ENCODE data around the gene TMEM126A. TPM values are rescaled to one million over a fixed set of nuclear protein-coding genes. Genes with fewer than 3 reads are reported as not detected.
A peak's percentile ranks its signal among the peaks of the same experiment; 100 is the strongest.

The TMEM126A gene
- total and polyA plus RNA-seq, 2 experiments from 2014 or later = 22.9 to 69.8 TPM

DNA sequence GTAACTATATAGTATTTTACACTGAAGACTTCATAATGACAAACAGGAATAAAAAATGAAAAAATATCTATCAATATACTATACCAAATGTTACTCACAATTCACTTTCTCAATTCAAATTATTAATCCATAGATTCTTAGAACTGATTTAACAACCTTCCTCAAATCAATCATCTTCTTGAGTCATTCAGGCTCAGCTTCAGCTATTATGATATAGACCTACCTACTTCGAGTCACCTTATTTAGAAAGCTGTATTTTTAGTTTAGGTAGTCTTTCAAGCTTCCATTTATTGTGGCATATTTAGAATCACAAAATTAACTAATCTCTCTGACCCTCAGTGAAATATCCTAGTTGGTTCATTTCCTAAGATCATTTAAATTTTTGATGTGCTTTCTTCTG is 9.0 kb downstream of the TMEM126A start:
- H3K9me3 ChIP-seq (ENCODE audit: low read depth) = no peaks in the 10 kb centered on the region
- in situ Hi-C loops (cut with MboI) = no loop called here
- H3F3A ChIP-seq (ENCODE audit: insufficient read depth) = peaks cover 73% of the 10 kb centered on the region
- H3K36me3 ChIP-seq (ENCODE audit: low read depth) = peaks cover 71% of the 10 kb centered on the region
- no peak overlapping the region for H3K4me3 ChIP-seq
- H3K27me3 ChIP-seq (replicated peaks; ENCODE audit: insufficient read depth) = no peaks in the 10 kb centered on the region
- WGBS, 2 experiments (ENCODE audit: low coverage in 1 of 2, low lambda C conversion rate in 2 of 2, missing lambda C conversion rate in 2 of 2) = 95 to 97% methylated on average over 1 of the region's 1 CpG
- peaks cover 88% of the 10 kb centered on the region for H3K79me2 ChIP-seq (ENCODE audit: insufficient read depth)
- H3K9ac ChIP-seq = no peak overlapping the region
- H3K9me2 ChIP-seq (ENCODE audit: insufficient read depth) = no peaks in the 10 kb centered on the region
- TF ChIP-seq EZH2 (IDR thresholded peaks at IDR 0.05; ENCODE audit: insufficient read depth, poor library complexity, severe bottlenecking) (no peak), EZH2phosphoT487 (IDR thresholded peaks at IDR 0.05; ENCODE audit: insufficient read depth, low read depth) (no peak)
- no peak overlapping the region for H2AFZ ChIP-seq
- no peak overlapping the region for H3K27ac ChIP-seq
- H3K4me1 ChIP-seq (ENCODE audit: insufficient read depth) = peaks cover 41% of the 10 kb centered on the region
- H3K4me2 ChIP-seq (ENCODE audit: unreplicated experiment) = no peak overlapping the region
- DNase-seq = no peak
- peaks cover 9% of the 10 kb centered on the region; the same call in 1 of the 2 replicates for H4K20me1 ChIP-seq (ENCODE audit: insufficient read depth)

DNA sequence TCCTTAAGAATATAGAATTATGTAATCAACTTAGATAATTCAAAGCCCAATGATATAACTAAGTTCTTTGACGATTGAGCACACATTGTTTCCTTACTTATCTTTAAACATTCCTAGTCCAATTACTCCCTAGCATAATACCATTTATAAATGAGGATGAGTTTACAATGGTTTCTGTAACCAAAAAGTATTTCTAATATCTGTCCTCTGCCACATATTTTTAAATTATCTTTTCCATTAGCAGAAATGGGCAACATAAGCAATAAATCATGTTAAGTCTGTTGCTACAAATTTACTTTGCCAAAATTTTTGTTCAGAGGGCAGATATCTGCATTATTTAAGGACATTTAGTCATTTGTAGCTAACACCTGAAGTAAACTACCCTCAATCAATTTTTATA is 10.4 kb downstream of the TMEM126A start:
- no peaks in the 10 kb centered on the region for H3K9me3 ChIP-seq (ENCODE audit: low read depth)
- peaks cover 43% of the 10 kb centered on the region for H3K4me1 ChIP-seq (ENCODE audit: insufficient read depth)
- in situ Hi-C loops (cut with MboI) = no loop called here
- H3K9me2 ChIP-seq (ENCODE audit: insufficient read depth) = no peaks in the 10 kb centered on the region
- H3K79me2 ChIP-seq (ENCODE audit: insufficient read depth) = peaks cover 98% of the 10 kb centered on the region
- H3K4me2 ChIP-seq (ENCODE audit: unreplicated experiment) = no peak overlapping the region
- H3K27ac ChIP-seq = no peak overlapping the region
- no peak for TF ChIP-seq EZH2phosphoT487 (IDR thresholded peaks at IDR 0.05; ENCODE audit: insufficient read depth, low read depth)
- TF ChIP-seq EZH2 (IDR thresholded peaks at IDR 0.05; ENCODE audit: insufficient read depth, poor library complexity, severe bottlenecking) = no peak
- no peak overlapping the region for H2AFZ ChIP-seq
- peaks cover 63% of the 10 kb centered on the region for H3F3A ChIP-seq (ENCODE audit: insufficient read depth)
- H3K4me3 ChIP-seq = no peak overlapping the region
- peaks cover 68% of the 10 kb centered on the region for H3K36me3 ChIP-seq (ENCODE audit: low read depth)
- no peak overlapping the region for H3K9ac ChIP-seq
- DNase-seq = no peak
- H4K20me1 ChIP-seq (ENCODE audit: insufficient read depth) = peaks cover 14% of the 10 kb centered on the region; the same call in 1 of the 2 replicates
- 87 to 91% methylated on average over 1 of the region's 1 CpG for WGBS, 2 experiments (ENCODE audit: low coverage in 1 of 2, low lambda C conversion rate in 2 of 2, missing lambda C conversion rate in 2 of 2)
- H3K27me3 ChIP-seq (replicated peaks; ENCODE audit: insufficient read depth) = no peaks in the 10 kb centered on the region

DNA sequence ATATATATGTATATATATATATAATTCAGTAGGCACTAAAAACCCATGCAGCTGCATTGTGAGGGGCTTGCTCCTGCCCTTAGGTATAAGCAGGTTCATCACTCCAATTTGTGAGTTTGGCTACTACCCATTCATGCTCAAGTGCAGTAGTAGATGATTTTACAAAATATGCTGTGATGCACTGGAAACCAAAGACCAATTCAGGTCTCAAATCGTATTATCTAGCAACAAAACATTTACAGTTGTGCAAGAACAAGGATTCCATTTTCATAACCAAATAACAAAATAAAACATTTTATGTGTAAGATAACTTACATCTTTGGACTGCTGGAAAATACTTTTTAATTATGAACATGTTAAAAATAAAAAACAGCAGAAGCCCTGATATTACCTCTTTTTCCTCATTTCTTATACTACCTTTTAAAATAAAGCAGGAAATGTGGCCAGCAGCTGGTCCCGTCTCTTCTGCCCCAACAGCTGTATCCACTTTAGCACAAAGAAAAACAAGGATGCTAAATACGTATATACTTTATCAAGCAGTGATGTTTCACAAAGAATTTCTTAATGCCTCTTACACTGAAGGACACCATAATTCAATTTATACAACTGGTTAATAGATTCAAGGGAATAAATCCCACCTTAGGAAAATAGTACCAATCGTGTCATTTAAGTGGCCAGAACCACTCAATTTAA is 14.4 kb downstream of the TMEM126A start:
- in situ Hi-C loops (cut with MboI) = no loop called here
- Histone ChIP-seq H3K9me2 (ENCODE audit: insufficient read depth) (no peaks in the 10 kb centered on the region), H3F3A (ENCODE audit: insufficient read depth) (peaks cover 31% of the 10 kb centered on the region), H3K27ac (peak overlapping the region; percentile 99), H3K4me2 (ENCODE audit: unreplicated experiment) (peak overlapping the region; percentile 96), H3K36me3 (ENCODE audit: low read depth) (peaks cover 43% of the 10 kb centered on the region), H3K9ac (peak overlapping the region; percentile 99), H4K20me1 (ENCODE audit: insufficient read depth) (peaks cover 16% of the 10 kb centered on the region; the same call in 1 of the 2 replicates), H3K27me3 (replicated peaks; ENCODE audit: insufficient read depth) (no peaks in the 10 kb centered on the region), H2AFZ (no peak overlapping the region), H3K4me1 (ENCODE audit: insufficient read depth) (peaks cover 43% of the 10 kb centered on the region), H3K9me3 (ENCODE audit: low read depth) (no peaks in the 10 kb centered on the region), H3K79me2 (ENCODE audit: insufficient read depth) (peaks cover 77% of the 10 kb centered on the region), H3K4me3 (peak overlapping the region; percentile 87)
- peak; percentile 60 for DNase-seq
- no peak for TF ChIP-seq EZH2phosphoT487 (IDR thresholded peaks at IDR 0.05; ENCODE audit: insufficient read depth, low read depth)
- no peak for TF ChIP-seq EZH2 (IDR thresholded peaks at IDR 0.05; ENCODE audit: insufficient read depth, poor library complexity, severe bottlenecking)
- 2 to 3% methylated on average over 4 of the region's 4 CpGs for WGBS, 2 experiments (ENCODE audit: low coverage in 1 of 2, low lambda C conversion rate in 2 of 2, missing lambda C conversion rate in 2 of 2)

GRCh38 chr11:85663080-85663752 is 15.4 kb downstream of the TMEM126A start:
- Histone ChIP-seq H3K4me3 (peak overlapping the region; percentile 87), H3F3A (ENCODE audit: insufficient read depth) (0 out of 2 replicates have a peak, but pooled peaks cover 20% of the 10 kb centered on the region), H4K20me1 (ENCODE audit: insufficient read depth) (peaks cover 16% of the 10 kb centered on the region; the same call in 1 of the 2 replicates), H2AFZ (no peak overlapping the region), H3K27me3 (replicated peaks; ENCODE audit: insufficient read depth) (no peaks in the 10 kb centered on the region), H3K36me3 (ENCODE audit: low read depth) (peaks cover 32% of the 10 kb centered on the region), H3K79me2 (ENCODE audit: insufficient read depth) (peaks cover 66% of the 10 kb centered on the region), H3K9ac (peak overlapping the region; percentile 99), H3K9me3 (ENCODE audit: low read depth) (no peaks in the 10 kb centered on the region), H3K27ac (peak overlapping the region; percentile 99), H3K4me1 (ENCODE audit: insufficient read depth) (peaks cover 37% of the 10 kb centered on the region), H3K4me2 (ENCODE audit: unreplicated experiment) (peak overlapping the region; percentile 96), H3K9me2 (ENCODE audit: insufficient read depth) (no peaks in the 10 kb centered on the region)
- WGBS, 2 experiments (ENCODE audit: low coverage in 1 of 2, low lambda C conversion rate in 2 of 2, missing lambda C conversion rate in 2 of 2) = 0 to 2% methylated on average over 10 of the region's 10 CpGs
- DNase-seq = peak; percentile 46
- in situ Hi-C loops (cut with MboI) = no loop called here
- TF ChIP-seq EZH2phosphoT487 (IDR thresholded peaks at IDR 0.05; ENCODE audit: insufficient read depth, low read depth) = no peak
- TF ChIP-seq EZH2 (IDR thresholded peaks at IDR 0.05; ENCODE audit: insufficient read depth, poor library complexity, severe bottlenecking) = no peak

Measured in GM23248 (cell line).